GM11168 (cell line): ENCODE data around the gene IFT27.

Experiments used
- in situ Hi-C: fragments of 300-500 bp; cut with MboI; formaldehyde crosslinking; loops from one replicate; pipeline ENCODE4 v1.12.0; 2022; ENCODE audit warnings: low sequenced_read_pairs; ENCODE audit not compliant: unreplicated experiment

Gene IFT27

GRCh38 chr22:36775964-36776669 is at the start of gene IFT27:
TSS of gene IFT27 (minus strand) at chr22:36776119. CDS start at chr22:36775707, 412 bp downstream.
- in situ Hi-C loops, result no loop called here

GRCh38 chr22:36824655-36825054 is 48.7 kb upstream of the IFT27 start:
- in situ Hi-C loops, result no loop called here

GRCh38 chr22:36823186-36823839 is 47.4 kb upstream of the IFT27 start:
- in situ Hi-C loops, result no loop called here

GRCh38 chr22:36822581-36822980 is 46.7 kb upstream of the IFT27 start:
- in situ Hi-C loops, result no loop called here

- in situ Hi-C loops, result no loop called here
These were observed 43.2 kb upstream of the IFT27 start for GRCh38 chr22:36819112-36819511.

- in situ Hi-C loops, result no loop called here
These were observed 42.2 kb upstream of the IFT27 start for GRCh38 chr22:36818010-36818642.

GRCh38 chr22:36817525-36817848 is 41.6 kb upstream of the IFT27 start:
- in situ Hi-C loops, result no loop called here

GRCh38 chr22:36816636-36817524 is 41.0 kb upstream of the IFT27 start, which contains the start of gene PVALB:
TSS of gene PVALB (minus strand) at chr22:36817035. CDS start at chr22:36817005, 30 bp downstream.
- in situ Hi-C loops, result no loop called here

GRCh38 chr22:36816339-36816635 is 40.4 kb upstream of the IFT27 start:
- in situ Hi-C loops, result no loop called here

GRCh38 chr22:36815558-36816338 is 39.8 kb upstream of the IFT27 start:
- in situ Hi-C loops, result no loop called here

- in situ Hi-C loops, result no loop called here
These were observed 38.9 kb upstream of the IFT27 start for GRCh38 chr22:36814801-36815200.

GRCh38 chr22:36811094-36811800 is 35.3 kb upstream of the IFT27 start:
- in situ Hi-C loops, result no loop called here

- in situ Hi-C loops, result no loop called here
These were observed 33.4 kb upstream of the IFT27 start for GRCh38 chr22:36809351-36809750.

GRCh38 chr22:36808721-36809344 is 32.9 kb upstream of the IFT27 start:
- in situ Hi-C loops, result no loop called here

GRCh38 chr22:36807627-36808026 is 31.7 kb upstream of the IFT27 start:
- in situ Hi-C loops, result no loop called here

GRCh38 chr22:36806835-36807234 is 30.9 kb upstream of the IFT27 start:
- in situ Hi-C loops, result no loop called here

- in situ Hi-C loops, result no loop called here
These were observed 27.4 kb upstream of the IFT27 start for GRCh38 chr22:36803358-36803757.

GRCh38 chr22:36798674-36799066 is 22.8 kb upstream of the IFT27 start:
- in situ Hi-C loops, result loop anchor here (5.0 kb wide), 1 partner anchor 54 kb away; no protein-coding TSS in a partner anchor
